ENCODE results near the gene TGM3. TPM values are rescaled to one million over a fixed set of nuclear protein-coding genes. Genes with fewer than 3 reads are reported as not detected.

Gene TGM3
- total RNA-seq, 1 experiment from 2014 or later: not detected

- peak overlapping the region; percentile 24 for H3K27ac Mint-ChIP-seq (ENCODE audit: low read depth, unreplicated experiment)
- intact Hi-C loops (cut with micrococcal nuclease): no loop called here
- H3K27me3 Mint-ChIP-seq (ENCODE audit: insufficient read depth, unreplicated experiment): no peaks in the 10 kb centered on the region
- H3K36me3 Mint-ChIP-seq (ENCODE audit: insufficient read depth, unreplicated experiment): no peaks in the 10 kb centered on the region
- peaks cover 20% of the 10 kb centered on the region for H3K9me3 Mint-ChIP-seq (ENCODE audit: unreplicated experiment)
- POLR2A ChIA-PET: interaction anchor here (0.9 to 1.7 kb wide), 2 partner anchors 12 to 16 kb away, joined by 3 to 5 read pairs; no protein-coding TSS in a partner anchor
- peak; percentile 65 for DNase-seq (ENCODE audit: unreplicated experiment)
- no peak overlapping the region for H3K4me3 Mint-ChIP-seq (ENCODE audit: unreplicated experiment)
- TF ChIP-seq CTCF (IDR thresholded peaks at IDR 0.05; ENCODE audit: unreplicated experiment): no peak
- H3K4me1 Mint-ChIP-seq (ENCODE audit: insufficient read depth, unreplicated experiment): peaks cover 13% of the 10 kb centered on the region
- CTCF ChIA-PET: interaction anchor here (0.6 to 1.5 kb wide), 5 partner anchors 87 to 156 kb away, joined by 3 to 9 read pairs (median 5); partner anchors contain the start of gene SNRPB
- BruUV-seq (replicated peaks): no TSS peak
Observed at GRCh38 chr20:2364044-2364443, 68.2 kb downstream of the TGM3 start.

- no peak overlapping the region for H3K4me3 Mint-ChIP-seq (ENCODE audit: unreplicated experiment)
- H3K4me1 Mint-ChIP-seq (ENCODE audit: insufficient read depth, unreplicated experiment): peaks cover 13% of the 10 kb centered on the region
- no peaks in the 10 kb centered on the region for H3K36me3 Mint-ChIP-seq (ENCODE audit: insufficient read depth, unreplicated experiment)
- CTCF ChIA-PET: interaction anchor here (0.6 to 0.9 kb wide), 2 partner anchors 157 to 1036 kb away, joined by 3 to 5 read pairs; no protein-coding TSS in a partner anchor
- BruUV-seq (replicated peaks): no TSS peak
- no peaks in the 10 kb centered on the region for H3K27me3 Mint-ChIP-seq (ENCODE audit: insufficient read depth, unreplicated experiment)
- DNase-seq (ENCODE audit: unreplicated experiment): no peak
- POLR2A ChIA-PET: no interaction called here
- intact Hi-C loops (cut with micrococcal nuclease): no loop called here
- no peak overlapping the region for H3K27ac Mint-ChIP-seq (ENCODE audit: low read depth, unreplicated experiment)
- H3K9me3 Mint-ChIP-seq (ENCODE audit: unreplicated experiment): peaks cover 24% of the 10 kb centered on the region
- no peak for TF ChIP-seq CTCF (IDR thresholded peaks at IDR 0.05; ENCODE audit: unreplicated experiment)
Observed at GRCh38 chr20:2365091-2365490, 69.3 kb downstream of the TGM3 start.

GRCh38 chr20:2365666-2366065 lies 69.9 kb downstream of the TGM3 start:
- no peak for DNase-seq (ENCODE audit: unreplicated experiment)
- Mint-ChIP-seq H3K27me3 (ENCODE audit: insufficient read depth, unreplicated experiment) (no peaks in the 10 kb centered on the region), H3K4me3 (ENCODE audit: unreplicated experiment) (no peak overlapping the region), H3K36me3 (ENCODE audit: insufficient read depth, unreplicated experiment) (no peaks in the 10 kb centered on the region), H3K27ac (ENCODE audit: low read depth, unreplicated experiment) (no peak overlapping the region), H3K4me1 (ENCODE audit: insufficient read depth, unreplicated experiment) (peaks cover 13% of the 10 kb centered on the region), H3K9me3 (ENCODE audit: unreplicated experiment) (peaks cover 24% of the 10 kb centered on the region)
- no TSS peak for BruUV-seq (replicated peaks)
- ChIA-PET CTCF (interaction anchor here (0.6 to 1.3 kb wide), 4 partner anchors 38 to 1035 kb away, joined by 3 to 5 read pairs (median 3); no protein-coding TSS in a partner anchor), POLR2A (interaction anchor here (0.6 kb wide), 1 partner anchor 475 kb away, joined by 3 read pairs; the partner anchor contains the start of genes PCED1A and VPS16)
- intact Hi-C loops (cut with micrococcal nuclease): no loop called here
- TF ChIP-seq CTCF (IDR thresholded peaks at IDR 0.05; ENCODE audit: unreplicated experiment): no peak

GRCh38 chr20:2368621-2369020 lies 72.8 kb downstream of the TGM3 start:
- H3K4me1 Mint-ChIP-seq (ENCODE audit: insufficient read depth, unreplicated experiment): peaks cover 10% of the 10 kb centered on the region
- POLR2A ChIA-PET: interaction anchor here (0.7 kb wide), 1 partner anchor 132 kb away, joined by 3 read pairs; no protein-coding TSS in a partner anchor
- no peaks in the 10 kb centered on the region for H3K36me3 Mint-ChIP-seq (ENCODE audit: insufficient read depth, unreplicated experiment)
- BruUV-seq (replicated peaks): no TSS peak
- no peak for DNase-seq (ENCODE audit: unreplicated experiment)
- intact Hi-C loops (cut with micrococcal nuclease): no loop called here
- CTCF ChIA-PET: interaction anchor here (0.7 to 1.3 kb wide), 4 partner anchors 16 to 172 kb away, joined by 3 to 6 read pairs (median 4); no protein-coding TSS in a partner anchor
- peaks cover 14% of the 10 kb centered on the region for H3K9me3 Mint-ChIP-seq (ENCODE audit: unreplicated experiment)
- no peak overlapping the region for H3K27ac Mint-ChIP-seq (ENCODE audit: low read depth, unreplicated experiment)
- H3K4me3 Mint-ChIP-seq (ENCODE audit: unreplicated experiment): no peak overlapping the region
- no peak for TF ChIP-seq CTCF (IDR thresholded peaks at IDR 0.05; ENCODE audit: unreplicated experiment)
- H3K27me3 Mint-ChIP-seq (ENCODE audit: insufficient read depth, unreplicated experiment): no peaks in the 10 kb centered on the region
